GM12892 (cell line): ENCODE results near the gene MSH6.

ENCODE experiments used
- POLR2A ChIP-seq: IDR thresholded peaks from 2 replicates; pipeline ENCODE4 v1.6.1; 2011; ENCODE audit warnings: low read depth, low read length, control low read depth
- POLR2AphosphoS5 ChIP-seq: IDR thresholded peaks from 2 replicates; pipeline ENCODE4 v1.6.1; 2011; ENCODE audit warnings: low read depth, low read length, control low read depth

- TF ChIP-seq POLR2AphosphoS5: no peak
- TF ChIP-seq POLR2A: no peak
These were observed 55.3 kb downstream of the MSH6 start for GRCh38 chr2:47838249-47838648.
